ENCODE results near the gene MEX3B. TPM values are rescaled to one million over a fixed set of nuclear protein-coding genes. Genes with fewer than 3 reads are reported as not detected.

Gene MEX3B
- total RNA-seq, 4 donors from 2014 or later, result 0.22 to 0.57 (median 0.26) TPM; not detected in 1

- Histone ChIP-seq H3K36me3 (no peaks in the 10 kb centered on the region), H3K27me3 (peaks cover 0 to 30% (median 0%) of the 10 kb centered on the region in 4 donors), H3K4me1 (peaks cover 6 to 30% (median 10%) of the 10 kb centered on the region in 3 donors), H3K4me3 (no peak overlapping the region), H3K9me3 (no peaks in the 10 kb centered on the region), H3K27ac (no peak overlapping the region)
- no peak for DNase-seq
- TF ChIP-seq CTCF (IDR thresholded peaks at IDR 0.05) (no peak), POLR2A (IDR thresholded peaks at IDR 0.05) (no peak)
- WGBS, 2 donors, result 58 to 59% methylated on average over 4 of the region's 4 CpGs
- intact Hi-C loops (cut with DNase I), result no loop called here
Measured at GRCh38 chr15:82040862-82041261, 5.0 kb downstream of the MEX3B start.

GRCh38 chr15:82040390-82040789 lies 5.4 kb downstream of the MEX3B start:
- Histone ChIP-seq H3K36me3 (no peaks in the 10 kb centered on the region), H3K9me3 (no peaks in the 10 kb centered on the region), H3K27ac (no peak overlapping the region), H3K4me3 (no peak overlapping the region), H3K4me1 (peaks cover 6 to 26% (median 10%) of the 10 kb centered on the region in 3 donors), H3K27me3 (peaks cover 0 to 25% (median 0%) of the 10 kb centered on the region in 4 donors)
- DNase-seq, result no peak
- 33 to 37% methylated on average over 2 of the region's 2 CpGs for WGBS, 2 donors
- intact Hi-C loops (cut with DNase I), result no loop called here
- TF ChIP-seq POLR2A (IDR thresholded peaks at IDR 0.05), result no peak
- TF ChIP-seq CTCF (IDR thresholded peaks at IDR 0.05), result no peak

- WGBS, 2 donors, result 81 to 91% methylated on average over 7 of the region's 7 CpGs
- Histone ChIP-seq H3K9me3 (no peaks in the 10 kb centered on the region), H3K4me3 (no peak overlapping the region), H3K27me3 (peaks cover 0 to 20% (median 0%) of the 10 kb centered on the region in 4 donors), H3K36me3 (no peaks in the 10 kb centered on the region), H3K4me1 (peaks cover 6 to 21% (median 10%) of the 10 kb centered on the region in 3 donors), H3K27ac (no peak overlapping the region)
- intact Hi-C loops (cut with DNase I), result no loop called here
- TF ChIP-seq CTCF (IDR thresholded peaks at IDR 0.05), result no peak
- no peak for TF ChIP-seq POLR2A (IDR thresholded peaks at IDR 0.05)
- DNase-seq, result no peak
Measured at GRCh38 chr15:82039871-82040270, 5.9 kb downstream of the MEX3B start.

- H3K36me3 ChIP-seq, result no peaks in the 10 kb centered on the region
- H3K27ac ChIP-seq, result no peak overlapping the region
- no peaks in the 10 kb centered on the region for H3K4me1 ChIP-seq
- intact Hi-C loops (cut with DNase I), result no loop called here
- H3K9me3 ChIP-seq, result no peaks in the 10 kb centered on the region
- no peak for DNase-seq
- no peak overlapping the region for H3K4me3 ChIP-seq
- no peak for TF ChIP-seq POLR2A (IDR thresholded peaks at IDR 0.05)
- TF ChIP-seq CTCF (IDR thresholded peaks at IDR 0.05), result no peak
- 81 to 90% methylated on average over 7 of the region's 7 CpGs for WGBS, 2 donors
- H3K27me3 ChIP-seq, result no peaks in the 10 kb centered on the region
Measured at GRCh38 chr15:82036461-82036860, 9.4 kb downstream of the MEX3B start.

GRCh38 chr15:82031871-82032270 lies 13.9 kb downstream of the MEX3B start:
- Histone ChIP-seq H3K9me3 (no peaks in the 10 kb centered on the region), H3K27ac (no peak overlapping the region), H3K27me3 (no peaks in the 10 kb centered on the region), H3K36me3 (no peaks in the 10 kb centered on the region), H3K4me3 (no peak overlapping the region), H3K4me1 (no peaks in the 10 kb centered on the region)
- intact Hi-C loops (cut with DNase I), result no loop called here
- TF ChIP-seq CTCF (IDR thresholded peaks at IDR 0.05) (no peak), POLR2A (IDR thresholded peaks at IDR 0.05) (no peak)
- no peak for DNase-seq
- 70 to 72% methylated on average over 5 of the region's 5 CpGs for WGBS, 2 donors

All from esophagus squamous epithelium (tissue), 5 donors.